GM12878 (cell line): ENCODE data around the gene MSANTD2. TPM values are rescaled to one million over a fixed set of nuclear protein-coding genes. Genes with fewer than 3 reads are reported as not detected.
A peak's percentile ranks its signal among the peaks of the same experiment; 100 is the strongest.

Experiments used
- BHLHE40 ChIP-seq, 2 experiments: fragments of 450-650 bp in 1 of 2; IDR thresholded peaks; 2 replicates each; pipeline ENCODE4 v1.6.1; 2011 to 2017; ENCODE audit warnings: low read depth in 2 of 2, borderline replicate concordance in 1 of 2, improper control_type of control experiment in 1 of 2, low read length in 1 of 2, mild to moderate bottlenecking in 1 of 2
- BMI1 ChIP-seq: fragments of 450-650 bp; IDR thresholded peaks from 2 replicates; pipeline ENCODE4 v1.6.1; 2016; ENCODE audit warnings: mild to moderate bottlenecking, moderate library complexity, borderline replicate concordance
- EED ChIP-seq: sonication (generic); IDR thresholded peaks from 2 replicates; pipeline ENCODE4 v1.6.1; 2016; ENCODE audit warnings: antibody characterized with exemption, low read depth
- HSF1 ChIP-seq: fragments of 150-350 bp; IDR thresholded peaks from 2 replicates; pipeline ENCODE4 v1.6.1; 2014; ENCODE audit warnings: mild to moderate bottlenecking, low read depth, low read length
- IKZF1 ChIP-seq: fragments of 450-650 bp; conservative IDR thresholded peaks from 2 replicates; pipeline ENCODE4 v1.6.1; 2017; ENCODE audit warnings: antibody characterized with exemption, mild to moderate bottlenecking
- IKZF2 ChIP-seq, 2 experiments: fragments of 450-650 bp; IDR thresholded peaks; 2 replicates each; pipeline ENCODE4 v1.6.1; 2017; ENCODE audit warnings: mild to moderate bottlenecking in 2 of 2, moderate library complexity in 2 of 2
- NFYB ChIP-seq: IDR thresholded peaks from 2 replicates; pipeline ENCODE4 v1.6.1; 2011; ENCODE audit warnings: low read depth, mild to moderate bottlenecking, low read length, improper control_type of control experiment, moderate library complexity; ENCODE audit not compliant: insufficient read depth
- SMC3 ChIP-seq: IDR thresholded peaks from 2 replicates; pipeline ENCODE4 v1.6.1; 2011; ENCODE audit warnings: low read length, improper control_type of control experiment, borderline replicate concordance
- TCF7 ChIP-seq: IDR thresholded peaks from 2 replicates; pipeline ENCODE4 v1.6.1; 2014; ENCODE audit warnings: antibody characterized with exemption, borderline replicate concordance
- ZNF687 ChIP-seq: fragments of 450-650 bp; IDR thresholded peaks from 2 replicates; pipeline ENCODE4 v1.6.1; 2017; ENCODE audit warnings: mild to moderate bottlenecking, moderate library complexity
- polyA plus RNA-seq, 11 experiments: library from polyadenylated mRNA; depleted of rRNA in 4 of 11; unstranded in 6 of 11; stranded (reverse) in 5 of 11; fragments of >200 nt; fragmentation: Nextera tagmentation in 4 of 11; fragmentation: Illumina TruSeq in 1 of 11; extraction: Ambion mirVana in 4 of 11; extraction: Trizol in 1 of 11; gene quantifications; 1 replicate in 1 of 11; 2 replicates in 10 of 11; pipeline versions ENCODE4 v1.2.1 to v1.2.3, GENCODE V29; 2011 to 2016; ENCODE audit warnings: inconsistent platforms in 2 of 11, missing spikeins in 2 of 11, low read depth in 1 of 11
- total RNA-seq, 4 experiments: library from RNA; depleted of rRNA in 3 of 4; stranded (reverse); fragments of >200 nt in 3 of 4; fragmentation: Illumina TruSeq in 1 of 4; extraction: Trizol in 1 of 4; gene quantifications; 2 replicates each; pipeline versions ENCODE4 v1.2.1 to v1.2.3, GENCODE V29; 2013 to 2021

The MSANTD2 gene
- total and polyA plus RNA-seq, 10 of the 15 experiments (the other 5 are each of a cell fraction or from before 2014, with no cell fraction given): 3.0 to 12.4 (median 8.0) TPM

GRCh38 chr11:124759266-124760204, 40.7 kb downstream of the MSANTD2 start (continued):
- TF ChIP-seq TCF7: no peak
- TF ChIP-seq SMC3: no peak
- no peak for TF ChIP-seq BHLHE40 (IDR thresholded peaks at IDR 0.05; ENCODE audit: borderline replicate concordance in 1 of 2, low read depth in 2 of 2, low read length in 1 of 2)
- TF ChIP-seq ZNF687: peak; percentile 87
- TF ChIP-seq HSF1: no peak
- no peak for TF ChIP-seq NFYB
- TF ChIP-seq IKZF1: peak; percentile 48
- no peak for TF ChIP-seq BMI1
- peak in 1 of 2 experiments; percentile 17; a peak in 1 of 4 replicates for TF ChIP-seq IKZF2 (IDR thresholded peaks at IDR 0.05)
- TF ChIP-seq EED: 0 out of 2 replicates have a peak, but pooled peaks have one; percentile 12
